Activated CD4-positive, alpha-beta T cell treated with anti-CD3 and anti-CD28 coated beads for 36 hours (primary cell): ENCODE results near the gene KRT13. TPM values are rescaled to one million over a fixed set of nuclear protein-coding genes. Genes with fewer than 3 reads are reported as not detected.

ENCODE experiments used
- ATAC-seq: fragments of 200-7000 bp; cut with Tn5 transposase; one replicate; pipeline ENCODE4 v1.10.0; 2021; ENCODE audit warnings: mild to moderate bottlenecking, moderate library complexity
- CTCF ChIA-PET: fragments of 350-600 bp; sonication (Branson Sonifier 250); formaldehyde crosslinking; loops from one replicate; lab custom pipeline; 2021; ENCODE audit warnings: antibody characterized with exemption; lab: Charles Lee
- POLR2A ChIA-PET: fragments of 350-600 bp; sonication (Branson Sonifier 250); formaldehyde crosslinking; loops from one replicate; lab custom pipeline; 2021; ENCODE audit warnings: antibody characterized with exemption, inconsistent platforms; lab: Charles Lee
- DNase-seq: peaks from one replicate; pipeline ENCODE4 v3.0.0-alpha.2; 2020
- H3K27ac Mint-ChIP-seq: one replicate; pipeline ENCODE4 v1.8.0; 2021; ENCODE audit warnings: mixed read lengths
- H3K27me3 Mint-ChIP-seq: one replicate; pipeline ENCODE4 v1.8.0; 2021; ENCODE audit warnings: mixed read lengths
- H3K36me3 Mint-ChIP-seq: one replicate; pipeline ENCODE4 v1.8.0; 2021; ENCODE audit warnings: low read depth, mixed read lengths
- H3K4me1 Mint-ChIP-seq: one replicate; pipeline ENCODE4 v1.8.0; 2021; ENCODE audit warnings: mixed read lengths
- H3K4me3 Mint-ChIP-seq: one replicate; pipeline ENCODE4 v1.8.0; 2021; ENCODE audit warnings: mild to moderate bottlenecking, moderate library complexity, mixed read lengths
- H3K9me3 Mint-ChIP-seq: one replicate; pipeline ENCODE4 v1.8.0; 2021; ENCODE audit warnings: low read depth, mixed read lengths
- intact Hi-C, 2 experiments: fragments of 100-400 bp; cut with DNase I in 1 of 2; cut with micrococcal nuclease in 1 of 2; formaldehyde crosslinking; loops; one replicate each; pipeline versions ENCODE4 v1.14.2 to v1.15.1; 2022 to 2024; cut with DNase I, micrococcal nuclease
- microRNA-seq: library from miRNA; unstranded; fragments of <30 nt; microRNA quantifications from one replicate; pipeline ENCODE4 v1.2.0, GENCODE V29; 2021; ENCODE audit warnings: borderline replicate concordance
- total RNA-seq, 2 experiments: library from RNA; stranded (reverse); gene quantifications; one replicate each; pipeline ENCODE4 v1.2.3, GENCODE V29; 2021

Gene KRT13
- total RNA-seq, 2 experiments from 2014 or later, result not detected

DNA sequence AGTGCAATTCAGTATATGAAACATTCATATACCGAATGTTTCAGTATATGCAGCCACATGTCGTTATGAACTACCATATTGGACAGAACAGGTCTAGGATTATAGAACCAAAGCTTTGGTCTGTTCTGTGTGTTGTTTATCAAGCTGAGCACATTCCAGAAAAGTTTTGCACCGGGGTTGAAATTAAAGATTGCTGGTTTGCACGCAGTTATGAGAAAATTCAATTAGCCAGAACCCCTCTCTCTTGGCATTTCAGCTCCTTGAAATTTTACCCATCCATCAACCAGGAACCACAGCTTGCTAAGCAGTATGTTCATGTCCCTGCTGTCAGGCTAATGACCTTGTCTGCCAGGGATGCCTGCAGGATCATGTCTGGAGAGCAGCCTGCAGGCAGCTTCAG is 47.7 kb downstream of the KRT13 start:
- Mint-ChIP-seq H3K27ac (no peak overlapping the region), H3K9me3 (no peaks in the 10 kb centered on the region), H3K36me3 (no peaks in the 10 kb centered on the region), H3K27me3 (no peaks in the 10 kb centered on the region), H3K4me3 (no peak overlapping the region), H3K4me1 (no peaks in the 10 kb centered on the region)
- intact Hi-C loops, result no loop called here
- no peak for ATAC-seq
- POLR2A ChIA-PET, result no interaction called here
- no peak for DNase-seq
- CTCF ChIA-PET, result interaction anchor here (1.3 kb wide), 1 partner anchor 9 kb away, joined by 7 read pairs; no protein-coding TSS in a partner anchor

DNA sequence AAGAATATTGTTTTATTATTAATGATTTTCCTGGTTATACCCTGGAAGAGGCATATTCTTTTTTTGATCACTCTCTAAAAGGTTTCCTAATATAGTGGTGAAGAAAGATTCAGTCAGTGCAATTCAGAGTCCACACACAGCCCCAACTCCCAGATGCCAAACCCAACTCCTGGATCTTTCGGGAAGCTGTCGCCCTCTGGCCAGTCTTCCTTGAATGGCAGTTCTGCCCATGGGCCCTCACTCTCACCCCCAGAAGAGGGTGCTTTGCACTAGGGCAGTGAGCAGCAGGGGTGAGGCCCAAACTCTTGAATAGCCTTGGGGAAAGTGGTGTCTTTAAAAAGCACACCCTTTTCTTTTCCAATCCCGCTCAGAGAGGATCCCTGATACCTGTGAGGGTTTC is 49.2 kb downstream of the KRT13 start:
- intact Hi-C loops, result no loop called here
- ATAC-seq (no peak), DNase-seq (no peak)
- no peaks in the 10 kb centered on the region for H3K9me3 Mint-ChIP-seq
- no peaks in the 10 kb centered on the region for H3K36me3 Mint-ChIP-seq
- POLR2A ChIA-PET, result no interaction called here
- no peaks in the 10 kb centered on the region for H3K4me1 Mint-ChIP-seq
- H3K27me3 Mint-ChIP-seq, result no peaks in the 10 kb centered on the region
- H3K4me3 Mint-ChIP-seq, result no peak overlapping the region
- CTCF ChIA-PET, result no interaction called here
- no peak overlapping the region for H3K27ac Mint-ChIP-seq

DNA sequence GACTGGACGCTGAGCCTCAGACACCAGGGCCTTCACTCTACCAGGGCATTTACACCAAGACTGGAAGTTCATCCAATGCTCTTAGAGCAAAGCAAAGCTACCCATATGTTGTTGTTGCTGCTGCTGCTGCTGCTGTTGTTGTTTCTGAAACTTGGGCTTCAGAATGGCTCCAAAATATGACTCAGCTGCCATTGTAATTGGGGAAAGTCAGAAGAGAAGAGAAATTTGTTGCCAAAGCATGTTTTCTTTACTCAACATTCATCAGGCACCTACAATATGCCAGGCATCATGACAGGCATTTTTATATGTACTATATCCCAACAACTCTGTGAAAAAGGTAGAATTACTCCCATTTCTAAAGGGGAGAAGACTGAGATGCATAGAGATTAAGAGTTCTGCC is 50.2 kb downstream of the KRT13 start:
- no peaks in the 10 kb centered on the region for H3K27me3 Mint-ChIP-seq

DNA sequence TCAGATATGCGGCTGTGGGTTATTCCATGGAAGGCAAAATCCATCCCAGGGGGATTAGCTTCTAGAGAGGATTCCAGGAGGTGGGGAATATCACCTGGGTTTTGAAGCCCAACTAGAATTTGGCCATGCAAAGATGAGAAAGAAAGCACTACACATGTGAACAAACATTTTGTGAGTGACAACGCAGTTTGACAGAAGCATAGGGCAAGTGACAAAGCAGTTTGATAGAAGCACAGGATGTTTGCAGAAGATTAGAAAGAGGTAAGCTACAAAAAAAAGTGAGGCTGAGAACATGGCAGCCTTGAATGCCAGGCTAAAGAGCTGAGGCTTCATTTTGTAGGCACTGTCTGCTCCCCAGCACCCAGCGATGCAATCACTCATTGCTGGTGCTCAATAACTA is 52.3 kb downstream of the KRT13 start:
- ChIA-PET POLR2A (no interaction called here), CTCF (interaction anchor here (0.7 kb wide), 1 partner anchor 201 kb away, joined by 3 read pairs; no protein-coding TSS in a partner anchor)
- no peaks in the 10 kb centered on the region for H3K36me3 Mint-ChIP-seq
- no peak overlapping the region for H3K27ac Mint-ChIP-seq
- ATAC-seq, result no peak
- no peaks in the 10 kb centered on the region for H3K4me1 Mint-ChIP-seq
- no peak overlapping the region for H3K4me3 Mint-ChIP-seq
- intact Hi-C loops, result no loop called here
- no peak for DNase-seq
- no peaks in the 10 kb centered on the region for H3K9me3 Mint-ChIP-seq
- H3K27me3 Mint-ChIP-seq, result no peaks in the 10 kb centered on the region

More for the DNA sequence above, 50.2 kb downstream of the KRT13 start:
- ATAC-seq, result no peak
- Mint-ChIP-seq H3K4me1 (no peaks in the 10 kb centered on the region), H3K4me3 (no peak overlapping the region), H3K9me3 (no peaks in the 10 kb centered on the region), H3K36me3 (no peaks in the 10 kb centered on the region), H3K27ac (no peak overlapping the region)
- POLR2A ChIA-PET, result no interaction called here
- CTCF ChIA-PET, result no interaction called here
- intact Hi-C loops, result no loop called here
- no peak for DNase-seq

DNA sequence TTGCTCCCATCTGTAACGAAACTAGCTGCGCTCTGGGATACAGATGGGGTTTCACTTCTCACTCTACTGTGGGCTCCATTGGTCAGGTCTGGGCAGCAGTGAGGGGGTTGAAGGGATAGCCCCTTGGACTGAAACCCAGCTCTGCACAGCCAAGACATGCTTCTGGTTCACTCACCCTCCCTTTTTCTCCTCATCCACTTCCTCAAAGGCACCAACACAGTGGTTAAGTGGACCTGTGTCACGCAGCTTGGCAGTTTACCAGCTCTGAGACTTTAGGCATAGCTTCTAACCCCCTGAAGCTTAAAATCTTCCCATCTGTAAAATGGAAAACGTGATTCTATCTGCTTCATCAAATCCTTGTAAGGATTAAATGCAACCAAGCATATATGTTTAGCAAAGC is 53.1 kb downstream of the KRT13 start:
- intact Hi-C loops, result no loop called here
- no peak for ATAC-seq
- no peak overlapping the region for H3K4me3 Mint-ChIP-seq

DNA sequence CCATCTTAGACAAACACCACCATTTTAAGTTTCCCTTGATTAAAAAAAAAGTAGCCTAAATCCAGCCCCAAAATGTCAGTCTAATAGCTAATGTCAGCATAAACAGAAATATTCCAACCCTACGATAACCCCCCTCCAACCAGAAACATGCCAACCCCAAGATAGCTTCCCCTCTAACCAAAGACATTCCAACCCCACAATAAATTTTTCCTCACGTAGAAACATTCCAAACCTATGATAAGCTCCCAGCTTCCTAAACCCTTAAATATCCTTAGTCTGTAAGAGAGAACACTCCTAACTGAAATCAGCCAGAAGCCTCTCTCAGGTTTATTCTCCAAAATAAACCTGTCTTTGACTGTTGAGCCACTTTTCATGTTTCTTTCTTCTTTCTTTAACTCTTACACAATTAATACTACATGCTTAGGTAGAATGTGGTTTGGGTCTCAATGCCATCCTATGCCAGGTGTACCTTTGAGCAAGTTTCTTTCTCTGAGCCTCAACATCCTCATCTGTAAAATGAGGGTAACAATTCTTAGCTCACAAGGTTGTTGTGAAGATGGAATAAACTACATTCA is 54.2 kb downstream of the KRT13 start:
- no peak for ATAC-seq
- Mint-ChIP-seq H3K27ac (no peak overlapping the region), H3K4me1 (no peaks in the 10 kb centered on the region), H3K9me3 (no peaks in the 10 kb centered on the region), H3K27me3 (no peaks in the 10 kb centered on the region), H3K4me3 (no peak overlapping the region), H3K36me3 (no peaks in the 10 kb centered on the region)
- DNase-seq, result no peak
- intact Hi-C loops, result no loop called here
- ChIA-PET POLR2A (no interaction called here), CTCF (interaction anchor here (0.7 to 1.0 kb wide), 2 partner anchors 24 to 201 kb away, joined by 4 read pairs; no protein-coding TSS in a partner anchor)

More for the DNA sequence above, 53.1 kb downstream of the KRT13 start:
- ChIA-PET CTCF (interaction anchor here (0.9 to 1.0 kb wide), 2 partner anchors 9 to 22 kb away, joined by 3 to 4 read pairs; no protein-coding TSS in a partner anchor), POLR2A (no interaction called here)
- Mint-ChIP-seq H3K27ac (no peak overlapping the region), H3K36me3 (no peaks in the 10 kb centered on the region), H3K9me3 (no peaks in the 10 kb centered on the region), H3K27me3 (no peaks in the 10 kb centered on the region), H3K4me1 (no peaks in the 10 kb centered on the region)
- DNase-seq, result no peak

Small RNAs within 50 kb of the gene (microRNA-seq; reads per million reads assigned to microRNA genes)
- gene MIR6510, result not detected

Other genes with a start within 250 kb of the KRT13 start
- not detected for gene KRTAP9-6, start 240.2 kb downstream of the KRT13 start, total RNA-seq
- gene KRTAP9-7, start 229.9 kb downstream of the KRT13 start, total RNA-seq, result not detected
- not detected for gene KRTAP29-1, start 202.8 kb downstream of the KRT13 start, total RNA-seq
- not detected for gene KRTAP16-1, start 196.3 kb downstream of the KRT13 start, total RNA-seq
- gene KRTAP17-1, start 189.9 kb downstream of the KRT13 start, total RNA-seq, result not detected
- gene KRT33A, start 154.8 kb downstream of the KRT13 start, total RNA-seq, result not detected
- gene KRT33B, start 135.8 kb downstream of the KRT13 start, total RNA-seq, result not detected
- gene KRT34, start 123.3 kb downstream of the KRT13 start, total RNA-seq, result not detected
- not detected for gene KRT31, start 108.0 kb downstream of the KRT13 start, total RNA-seq
- gene KRT37, start 81.0 kb downstream of the KRT13 start, total RNA-seq, result not detected
- gene KRT38, start 64.6 kb downstream of the KRT13 start, total RNA-seq, result not detected
- gene KRT32, start 38.2 kb downstream of the KRT13 start, total RNA-seq, result not detected
- gene KRT35, start 24.5 kb downstream of the KRT13 start, total RNA-seq, result not detected
- not detected for gene KRT36, start 15.7 kb downstream of the KRT13 start, total RNA-seq
- not detected for gene KRT15, start 13.3 kb upstream of the KRT13 start, total RNA-seq
- gene KRT19, start 22.7 kb upstream of the KRT13 start, total RNA-seq, result not detected
- not detected for gene KRT9, start 66.4 kb upstream of the KRT13 start, total RNA-seq
- not detected for gene KRT14, start 81.3 kb upstream of the KRT13 start, total RNA-seq
- not detected for gene KRT16, start 107.2 kb upstream of the KRT13 start, total RNA-seq
- gene KRT17, start 119.0 kb upstream of the KRT13 start, total RNA-seq, result not detected
- 100 to 1,000 TPM; 869 to 977 TPM for gene EIF1, start 183.3 kb upstream of the KRT13 start, total RNA-seq
- not detected for gene GAST, start 206.7 kb upstream of the KRT13 start, total RNA-seq
- not detected for gene HAP1, start 229.0 kb upstream of the KRT13 start, total RNA-seq